ENCODE results near the gene TMEM273. TPM values are rescaled to one million over a fixed set of nuclear protein-coding genes. Genes with fewer than 3 reads are reported as not detected.

Gene TMEM273
- total RNA-seq, 1 donor from 2014 or later = not detected

GRCh38 chr10:49191349-49191748 is 3.2 kb upstream of the TMEM273 start:
- no peak for FAIRE-seq
- Histone ChIP-seq H3K4me3 (ENCODE audit: low read depth, low read length) (no peak overlapping the region), H3K27me3 (ENCODE audit: control insufficient read depth, insufficient read depth, low read length) (no peaks in the 10 kb centered on the region)

DNA sequence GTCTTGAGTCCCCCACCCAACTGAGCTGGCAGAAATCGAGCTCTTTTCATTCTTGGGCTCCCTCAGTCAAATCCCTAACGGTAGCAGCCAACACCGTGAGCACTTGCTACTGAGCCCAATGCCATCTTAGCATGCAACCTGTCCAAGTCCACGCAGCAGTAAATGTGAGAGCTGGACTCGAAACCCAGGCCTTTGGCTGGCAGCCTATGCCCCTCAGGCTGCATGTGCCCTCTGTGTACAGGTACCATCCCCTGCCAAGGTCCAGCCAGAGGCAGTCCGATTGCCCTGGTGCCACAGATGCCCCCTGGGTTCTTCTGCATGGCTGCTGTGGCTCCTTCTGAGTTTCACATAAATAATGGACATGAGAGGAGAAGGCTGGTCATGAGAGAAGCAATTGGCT is 1.2 kb upstream of the TMEM273 start:
- TF ChIP-seq, protein P1, sequence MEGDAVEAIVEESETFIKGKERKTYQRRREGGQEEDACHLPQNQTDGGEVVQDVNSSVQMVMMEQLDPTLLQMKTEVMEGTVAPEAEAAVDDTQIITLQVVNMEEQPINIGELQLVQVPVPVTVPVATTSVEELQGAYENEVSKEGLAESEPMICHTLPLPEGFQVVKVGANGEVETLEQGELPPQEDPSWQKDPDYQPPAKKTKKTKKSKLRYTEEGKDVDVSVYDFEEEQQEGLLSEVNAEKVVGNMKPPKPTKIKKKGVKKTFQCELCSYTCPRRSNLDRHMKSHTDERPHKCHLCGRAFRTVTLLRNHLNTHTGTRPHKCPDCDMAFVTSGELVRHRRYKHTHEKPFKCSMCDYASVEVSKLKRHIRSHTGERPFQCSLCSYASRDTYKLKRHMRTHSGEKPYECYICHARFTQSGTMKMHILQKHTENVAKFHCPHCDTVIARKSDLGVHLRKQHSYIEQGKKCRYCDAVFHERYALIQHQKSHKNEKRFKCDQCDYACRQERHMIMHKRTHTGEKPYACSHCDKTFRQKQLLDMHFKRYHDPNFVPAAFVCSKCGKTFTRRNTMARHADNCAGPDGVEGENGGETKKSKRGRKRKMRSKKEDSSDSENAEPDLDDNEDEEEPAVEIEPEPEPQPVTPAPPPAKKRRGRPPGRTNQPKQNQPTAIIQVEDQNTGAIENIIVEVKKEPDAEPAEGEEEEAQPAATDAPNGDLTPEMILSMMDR (IDR thresholded peaks at IDR 0.05; ENCODE audit: insufficient read depth, low read length, severe bottlenecking) = no peak
- H3K27me3 ChIP-seq (ENCODE audit: control insufficient read depth, insufficient read depth, low read length) = no peaks in the 10 kb centered on the region
- FAIRE-seq = no peak

More at GRCh38 chr10:49191349-49191748, 3.2 kb upstream of the TMEM273 start:
- no peak for DNase-seq (ENCODE audit: low read depth)
- TF ChIP-seq, protein P1 (IDR thresholded peaks at IDR 0.05; ENCODE audit: insufficient read depth, low read length, severe bottlenecking) = no peak
- no peaks in the 10 kb centered on the region for H3K36me3 ChIP-seq (ENCODE audit: control insufficient read depth, insufficient read depth, low read length)

DNA sequence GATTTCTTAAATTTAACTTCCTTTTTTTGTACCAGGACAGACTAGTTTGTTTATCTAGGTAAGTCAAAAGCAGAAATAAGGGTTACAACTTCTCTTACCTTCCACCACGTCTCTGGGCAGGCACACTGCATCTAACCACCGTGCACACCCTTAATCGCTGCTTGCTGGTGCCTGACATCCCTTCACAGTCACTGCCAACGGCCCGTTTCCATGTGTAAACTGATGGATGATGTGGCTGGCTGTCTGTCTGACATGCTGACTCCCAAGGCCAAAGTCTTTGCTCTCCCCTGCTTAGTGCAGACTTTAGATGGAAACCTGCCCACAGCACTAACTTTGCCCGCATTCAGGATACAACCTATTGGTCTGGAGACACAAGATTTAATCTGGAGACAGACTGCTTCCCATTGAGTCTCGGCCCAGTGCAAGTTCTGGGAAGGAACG is 1.1 kb downstream of the TMEM273 start:
- TF ChIP-seq, protein P1 (IDR thresholded peaks at IDR 0.05; ENCODE audit: insufficient read depth, low read length, severe bottlenecking) = no peak
- DNase-seq (ENCODE audit: low read depth) (no peak), FAIRE-seq (no peak)
- Histone ChIP-seq H3K4me3 (ENCODE audit: low read depth, low read length) (no peak overlapping the region), H3K27me3 (ENCODE audit: control insufficient read depth, insufficient read depth, low read length) (no peaks in the 10 kb centered on the region), H3K36me3 (ENCODE audit: control insufficient read depth, insufficient read depth, low read length) (no peaks in the 10 kb centered on the region)

More for the DNA sequence above, 1.2 kb upstream of the TMEM273 start:
- DNase-seq (ENCODE audit: low read depth) = no peak
- H3K4me3 ChIP-seq (ENCODE audit: low read depth, low read length) = no peak overlapping the region
- no peaks in the 10 kb centered on the region for H3K36me3 ChIP-seq (ENCODE audit: control insufficient read depth, insufficient read depth, low read length)

- Histone ChIP-seq H3K4me3 (ENCODE audit: low read depth, low read length) (no peak overlapping the region), H3K27me3 (ENCODE audit: control insufficient read depth, insufficient read depth, low read length) (no peaks in the 10 kb centered on the region), H3K36me3 (ENCODE audit: control insufficient read depth, insufficient read depth, low read length) (no peaks in the 10 kb centered on the region)
- TF ChIP-seq, protein P1 (IDR thresholded peaks at IDR 0.05; ENCODE audit: insufficient read depth, low read length, severe bottlenecking) = no peak
- FAIRE-seq (no peak), DNase-seq (ENCODE audit: low read depth) (no peak)
Observed at GRCh38 chr10:49186613-49187012, 1.6 kb downstream of the TMEM273 start.

DNA sequence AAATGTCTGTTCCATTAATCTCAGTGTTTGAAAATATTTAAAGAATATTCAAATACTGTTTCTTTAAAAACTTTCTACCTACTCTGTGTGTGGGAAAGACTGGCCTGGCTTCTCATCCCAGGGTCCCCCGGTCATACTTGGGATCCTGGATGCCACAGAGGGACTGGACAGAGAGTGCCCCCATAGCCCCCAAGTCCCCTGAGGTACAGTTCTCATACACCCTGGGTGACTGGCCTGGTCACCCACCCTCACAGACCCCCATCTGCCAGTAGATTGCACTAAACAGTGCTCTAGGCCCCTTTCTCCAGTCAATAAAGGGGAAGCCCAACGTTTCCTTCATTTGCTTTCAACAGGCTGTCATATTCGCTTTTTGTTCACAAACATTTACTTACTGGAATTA is 3.0 kb downstream of the TMEM273 start:
- TF ChIP-seq, protein P1 (IDR thresholded peaks at IDR 0.05; ENCODE audit: insufficient read depth, low read length, severe bottlenecking) = no peak
- no peak for FAIRE-seq

DNA sequence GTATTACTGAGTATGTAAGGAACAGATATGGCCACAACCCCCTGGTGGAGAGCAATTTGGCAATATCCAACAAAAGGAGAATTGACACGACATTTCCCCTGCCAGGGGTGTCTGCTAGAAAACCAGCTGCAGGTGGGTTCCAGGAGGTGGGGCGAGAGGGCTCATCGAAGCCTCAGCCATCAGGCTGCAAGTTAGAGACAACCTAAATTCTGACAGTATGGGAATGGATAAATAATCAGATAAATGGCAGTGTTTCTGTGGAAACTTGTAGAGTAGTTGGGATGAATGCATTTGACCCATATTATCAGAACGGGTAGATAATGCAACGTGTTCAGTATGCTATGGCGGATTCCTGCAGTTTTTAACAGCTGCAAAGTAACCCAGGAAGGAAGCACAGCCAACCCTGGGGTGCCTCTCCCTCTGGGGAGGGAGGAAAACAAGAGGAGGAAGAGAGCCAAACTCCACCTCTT is 3.5 kb downstream of the TMEM273 start:
- Histone ChIP-seq H3K36me3 (ENCODE audit: control insufficient read depth, insufficient read depth, low read length) (no peaks in the 10 kb centered on the region), H3K27me3 (ENCODE audit: control insufficient read depth, insufficient read depth, low read length) (no peaks in the 10 kb centered on the region), H3K4me3 (ENCODE audit: low read depth, low read length) (no peak overlapping the region)
- DNase-seq (ENCODE audit: low read depth) (no peak), FAIRE-seq (no peak)
- TF ChIP-seq, protein P1 (IDR thresholded peaks at IDR 0.05; ENCODE audit: insufficient read depth, low read length, severe bottlenecking) = no peak

More for the DNA sequence above, 3.0 kb downstream of the TMEM273 start:
- no peaks in the 10 kb centered on the region for H3K27me3 ChIP-seq (ENCODE audit: control insufficient read depth, insufficient read depth, low read length)
- no peaks in the 10 kb centered on the region for H3K36me3 ChIP-seq (ENCODE audit: control insufficient read depth, insufficient read depth, low read length)
- no peak for DNase-seq (ENCODE audit: low read depth)
- H3K4me3 ChIP-seq (ENCODE audit: low read depth, low read length) = no peak overlapping the region

All from bronchial epithelial cell (primary cell).